Measurements from ENCODE around the gene NPPB. TPM values are rescaled to one million over a fixed set of nuclear protein-coding genes. Genes with fewer than 3 reads are reported as not detected.
A peak's percentile ranks its signal among the peaks of the same experiment; 100 is the strongest.

The NPPB gene
- total and polyA plus RNA-seq, 9 of the 15 experiments (the other 6 are each of a cell fraction or from before 2014, with no cell fraction given), result not detected

GRCh38 chr1:11858968-11859871 is 475 bp upstream of the NPPB start (continued):
- TF ChIP-seq MGA (IDR thresholded peaks at IDR 0.05) (no peak), ZNF134 (CRISPR knock-in tag; conservative IDR thresholded peaks at IDR 0.05) (no peak), DLX4 (CRISPR knock-in tag; IDR thresholded peaks at IDR 0.05) (no peak), TFAM (CRISPR knock-in tag; conservative IDR thresholded peaks at IDR 0.05) (no peak), BCOR (IDR thresholded peaks at IDR 0.05) (no peak), ZNF184 (CRISPR knock-in tag; IDR thresholded peaks at IDR 0.05) (no peak), MTF1 (CRISPR knock-in tag; IDR thresholded peaks at IDR 0.05; ENCODE audit: borderline replicate concordance) (peak; percentile 31; the same call in 1 of the 2 replicates), NKRF (IDR thresholded peaks at IDR 0.05; ENCODE audit: borderline replicate concordance) (peak; percentile 35; the same call in 1 of the 2 replicates), ARID3B (CRISPR knock-in tag; IDR thresholded peaks at IDR 0.05; ENCODE audit: borderline replicate concordance) (no peak)

Measured in K562 (cell line).